AML-193 (cell line): ENCODE data around the gene CSRP1.
"Not testable (repeated sequence)": the region's sequence is repeated elsewhere in the genome, so short reads cannot be mapped to it uniquely, and the experiment has no call there.

Experiments used
- DNase-seq, 2 experiments: peaks; one replicate each; lab custom pipeline; 2025; lab: John Stamatoyannopoulos, UW

Gene CSRP1

DNA sequence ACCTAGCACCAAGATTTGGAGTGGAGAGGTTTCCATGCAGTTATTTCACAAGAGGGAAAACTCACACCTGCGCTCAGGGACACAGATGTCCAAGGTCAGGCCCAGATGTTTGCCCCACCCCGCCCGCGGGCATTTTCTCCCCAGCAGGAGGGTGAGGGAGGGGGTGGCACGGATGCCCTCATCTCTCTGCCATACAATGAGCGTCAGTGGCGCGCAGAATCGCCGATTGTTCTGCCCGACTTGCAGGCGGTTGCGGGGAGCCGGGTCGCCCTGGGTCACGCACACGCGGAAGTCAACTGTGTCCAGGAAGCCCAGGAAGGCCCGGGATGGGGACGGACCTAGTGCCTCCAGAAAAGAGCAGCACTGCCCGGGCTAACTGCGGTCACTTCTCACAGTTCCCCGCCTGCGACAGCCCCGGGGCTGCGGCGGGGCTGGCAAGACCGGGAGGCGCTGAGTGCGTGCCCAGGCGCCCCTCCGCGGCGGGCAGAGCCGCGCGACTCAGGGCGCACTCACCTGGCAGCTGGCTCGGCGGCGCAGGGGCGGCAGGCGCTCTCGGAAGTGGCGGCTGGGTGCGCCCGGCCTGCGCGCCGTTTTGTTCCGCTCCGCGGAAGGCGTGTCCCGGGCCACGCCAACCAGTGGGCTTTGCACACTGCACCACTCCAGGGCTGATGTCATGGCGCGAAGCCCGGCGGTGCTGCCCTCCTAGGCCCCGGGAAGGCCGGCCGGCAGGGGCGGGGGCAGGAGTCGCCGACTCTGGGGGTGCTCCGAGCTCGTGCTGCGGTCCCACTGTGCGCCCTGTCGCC lies at the start of gene CSRP1:
Gene CSRP1 (minus strand): TSS at position 567 of the 803 bp plus-strand sequence. CDS start 10,820 bp downstream, outside the sequence.
- DNase-seq, result peak; percentile 60 to 63

DNA sequence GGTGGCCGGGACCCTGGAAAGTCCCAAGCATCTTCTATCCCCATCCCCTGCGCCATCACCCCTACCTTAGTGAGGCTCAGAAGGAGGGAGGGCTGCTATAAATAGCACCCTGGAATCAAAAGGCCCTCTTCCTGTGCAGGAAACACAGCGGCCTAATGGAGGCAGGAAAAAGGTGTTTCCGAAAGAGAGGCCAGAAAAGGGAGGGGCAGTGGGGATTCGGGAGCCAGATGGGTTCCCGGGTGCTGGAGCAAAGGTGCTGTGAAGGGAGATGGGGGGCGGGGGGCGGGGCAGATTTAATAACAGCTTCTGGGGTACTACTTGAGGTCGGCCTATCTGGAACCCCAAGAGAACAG lies 48.6 kb upstream of the CSRP1 start:
- no peak for DNase-seq

- no peak for DNase-seq
Observed at GRCh38 chr1:201554789-201555592, 48.1 kb upstream of the CSRP1 start.

GRCh38 chr1:201554190-201554600 lies 47.3 kb upstream of the CSRP1 start:
- DNase-seq, result no peak

DNA sequence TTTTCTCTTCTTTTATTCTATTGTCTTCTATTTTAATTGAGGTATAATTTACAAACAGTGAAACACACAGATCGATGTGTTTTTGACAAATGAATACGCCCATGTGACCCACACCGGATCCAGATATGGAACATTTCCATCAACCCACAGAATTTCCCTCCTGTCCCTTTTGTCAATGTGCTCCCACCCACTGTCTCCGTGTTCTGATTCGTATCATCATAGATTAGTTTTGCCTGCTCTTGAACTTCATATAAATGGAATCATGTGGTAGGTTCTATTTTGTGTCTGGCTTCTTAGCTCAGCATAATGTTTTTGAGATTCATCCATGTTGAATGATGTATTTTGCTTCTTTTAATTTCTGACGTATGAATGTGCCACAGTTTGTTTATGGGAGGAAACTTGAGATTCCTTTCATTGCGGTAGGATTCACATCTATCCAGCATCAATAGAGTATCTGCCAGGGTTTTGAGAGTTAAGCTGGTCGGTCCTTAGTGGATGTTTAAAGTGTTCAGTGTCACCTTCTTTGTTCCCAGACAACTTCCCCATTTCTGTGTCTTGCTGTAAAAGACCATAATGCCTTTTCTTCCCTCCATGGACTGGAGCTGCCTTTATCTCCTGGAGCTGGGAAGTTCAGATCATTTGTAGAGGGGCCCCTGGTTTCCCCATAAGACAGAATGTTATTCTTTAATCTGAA lies 46.7 kb upstream of the CSRP1 start:
- DNase-seq, result no peak

GRCh38 chr1:201552941-201553351 lies 46.0 kb upstream of the CSRP1 start:
- DNase-seq, result no peak

GRCh38 chr1:201551877-201552731 lies 45.2 kb upstream of the CSRP1 start:
- peak; percentile 4 to 8 for DNase-seq

GRCh38 chr1:201551096-201551495 lies 44.2 kb upstream of the CSRP1 start:
- no peak for DNase-seq

GRCh38 chr1:201549522-201549921 lies 42.6 kb upstream of the CSRP1 start:
- DNase-seq, result not testable (repeated sequence)

- DNase-seq, result no peak
Observed at GRCh38 chr1:201545851-201546492, 39.0 kb upstream of the CSRP1 start.

DNA sequence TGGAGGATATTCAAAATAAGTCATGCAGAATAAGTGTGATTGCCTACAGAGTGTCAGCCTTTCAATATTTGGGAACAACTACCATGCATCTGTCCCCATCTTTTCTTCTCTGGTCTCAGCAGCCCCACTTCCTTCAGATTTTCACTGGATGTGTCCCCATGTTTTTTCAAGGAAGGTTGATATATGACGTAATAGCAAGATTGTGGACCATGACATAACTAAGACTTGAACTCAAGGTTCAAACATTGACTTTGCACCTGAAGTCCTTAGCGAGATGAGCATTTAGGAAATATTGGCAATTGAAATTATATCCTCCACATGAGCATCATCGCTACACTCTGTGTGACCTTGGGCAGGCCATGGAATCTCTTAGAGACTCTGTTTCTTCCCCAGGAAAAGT lies 37.8 kb upstream of the CSRP1 start:
- DNase-seq, result no peak

GRCh38 chr1:201543871-201544642 lies 37.1 kb upstream of the CSRP1 start:
- no peak for DNase-seq

DNA sequence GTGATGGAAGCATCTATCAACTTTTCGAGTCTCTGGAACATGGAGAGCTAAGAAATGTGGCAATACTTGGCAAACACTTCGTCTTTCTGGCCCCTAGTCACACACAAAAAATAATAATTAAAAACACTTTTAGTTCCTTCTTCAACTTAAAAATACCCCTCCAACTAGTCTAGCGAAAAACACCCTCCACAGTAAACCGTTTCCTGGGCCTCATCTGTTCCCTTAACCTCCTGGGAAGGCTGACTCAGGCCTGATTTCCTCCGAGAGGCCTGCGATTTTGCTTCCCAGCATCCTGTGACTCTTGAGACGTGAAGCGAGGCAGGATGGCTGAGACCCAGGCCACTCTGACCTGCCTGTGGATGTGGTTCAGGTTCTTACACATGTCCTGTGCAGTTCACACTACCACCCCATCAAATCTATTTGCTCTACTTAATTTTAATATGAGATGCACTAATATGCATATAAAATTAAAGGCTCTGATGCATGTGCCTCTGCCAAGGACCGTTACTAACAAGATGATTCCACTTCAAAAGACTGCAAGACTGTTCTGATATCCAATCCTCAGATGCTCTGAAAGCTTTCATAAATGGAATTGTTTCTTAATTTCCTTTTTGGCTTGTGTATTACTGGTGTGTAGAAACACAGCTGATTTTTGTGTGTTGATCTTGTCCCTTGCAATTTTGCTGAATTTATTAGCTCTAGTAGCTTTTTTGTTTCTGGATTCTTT lies 35.5 kb upstream of the CSRP1 start:
- DNase-seq, result no peak

DNA sequence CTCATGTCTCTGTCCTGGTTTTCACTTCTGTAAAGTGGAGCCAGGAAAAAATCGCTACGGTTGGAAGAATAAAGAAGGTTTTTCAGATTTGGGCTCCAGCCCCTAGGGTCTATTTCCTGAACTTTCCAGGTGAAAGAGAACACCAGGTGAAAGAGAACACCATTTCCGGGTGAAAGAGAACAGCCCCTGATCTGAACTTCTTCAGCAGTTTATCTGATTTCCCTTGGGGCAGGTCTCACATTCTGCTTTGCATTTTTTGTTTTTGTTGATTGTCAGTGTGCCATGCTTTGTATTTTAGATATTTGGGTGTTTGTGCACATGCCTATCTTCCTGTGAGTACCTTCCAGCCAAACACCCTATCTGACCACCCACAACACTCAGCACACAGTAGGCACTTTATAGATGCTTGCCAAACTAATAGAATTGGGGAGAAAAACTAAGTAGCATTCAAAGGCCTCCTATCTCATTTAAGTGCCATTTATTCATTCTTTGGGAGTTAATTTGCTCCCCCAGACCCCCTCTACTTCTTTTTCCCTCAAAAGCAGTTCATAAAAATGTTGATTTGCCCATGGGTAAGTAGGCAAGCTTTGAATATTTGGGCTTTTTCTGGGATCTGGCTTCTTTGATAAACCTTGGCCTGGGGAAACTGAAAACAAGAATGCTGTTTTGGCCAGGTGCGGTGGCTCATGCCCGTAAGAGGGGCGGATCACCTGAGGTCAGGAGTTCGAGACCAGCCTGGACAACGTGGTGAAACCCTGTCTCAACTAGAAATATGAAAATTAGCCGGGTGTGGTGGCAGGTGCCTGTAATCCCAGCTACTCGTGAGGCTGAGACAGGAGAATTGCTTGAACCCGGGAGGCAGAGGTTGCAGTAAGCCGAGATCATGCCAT lies 34.2 kb upstream of the CSRP1 start:
- DNase-seq, result no peak

DNA sequence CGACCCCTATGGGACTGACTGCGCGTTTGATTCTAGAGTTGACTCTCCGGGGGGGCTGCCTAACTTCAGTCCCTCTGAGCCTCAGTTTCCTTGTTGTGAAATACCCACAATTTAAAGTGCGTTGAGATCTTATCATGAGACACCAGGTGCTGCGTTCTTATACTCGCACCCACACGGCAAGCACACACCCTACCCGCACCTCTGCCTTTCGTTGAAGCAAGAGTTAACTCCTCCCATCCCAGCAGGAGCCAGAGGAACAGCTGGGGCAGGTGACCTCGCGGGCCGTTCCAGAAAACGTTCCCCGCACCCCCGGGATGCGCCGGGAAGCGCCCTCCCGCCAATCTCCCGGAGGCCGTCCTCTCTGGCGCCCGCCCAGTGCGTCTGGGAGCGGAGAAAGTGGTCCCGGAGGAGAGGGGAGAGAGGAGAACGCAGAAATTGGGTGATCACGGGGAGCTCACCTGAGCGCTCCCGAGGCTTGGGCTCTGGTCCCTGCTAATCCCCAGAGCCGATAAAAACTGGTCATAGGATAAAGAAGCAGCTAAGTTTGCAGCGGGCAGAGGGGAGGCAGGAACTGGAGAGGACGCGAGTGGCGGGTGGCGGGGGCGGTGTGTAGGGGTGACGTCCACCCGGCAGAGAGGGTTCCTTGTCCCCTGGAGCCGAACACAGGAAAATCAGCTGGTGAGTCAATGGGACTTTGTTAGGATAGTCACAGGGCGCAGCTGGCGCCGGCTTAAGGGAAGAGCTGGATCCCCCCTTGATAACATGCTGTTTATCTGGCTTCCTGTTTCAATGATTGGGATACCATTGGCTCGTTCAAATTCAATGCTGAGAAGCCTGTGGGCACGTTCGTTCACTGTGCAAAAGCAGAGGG lies 32.9 kb upstream of the CSRP1 start:
- no peak for DNase-seq

- no peak for DNase-seq
Observed at GRCh38 chr1:201538612-201539551, 32.0 kb upstream of the CSRP1 start, which contains the start of gene NAV1. Gene NAV1 (plus strand): TSS chr1:201539127. CDS start chr1:201622885, 83,758 bp downstream.
